Activated gamma-delta T cell treated with Interleukin-2 at 50 U/mL for 16 hours (primary cell): ENCODE results near the gene OR10H2.
"Not testable (repeated sequence)": the region's sequence is repeated elsewhere in the genome, so short reads cannot be mapped to it uniquely, and the experiment has no call there.

Experiments used
- DNase-seq: peaks from one replicate; pipeline ENCODE4 v3.0.0-alpha.2; 2020

OR10H2 gene

GRCh38 chr19:15774159-15774558 is 46.3 kb downstream of the OR10H2 start:
- DNase-seq: not testable (repeated sequence)

- no peak for DNase-seq
Measured at GRCh38 chr19:15775249-15775648, 47.4 kb downstream of the OR10H2 start.

- DNase-seq: no peak
Measured at GRCh38 chr19:15776264-15776663, 48.4 kb downstream of the OR10H2 start.

- no peak for DNase-seq
Measured at GRCh38 chr19:15776991-15777970, 49.5 kb downstream of the OR10H2 start.
